ENCODE data around the gene TULP3.

TULP3 gene

GRCh38 chr12:2890388-2891239 is at the start of gene TULP3:
Gene TULP3, plus strand, starts transcription at chr12:2890891. Its CDS starts 57 bp downstream, at chr12:2890948.
- no peaks in the 10 kb centered on the region; the same call in 1 of the 2 replicates for H3K4me1 ChIP-seq (ENCODE audit: insufficient read depth, low read length)
- H3K9me3 ChIP-seq (ENCODE audit: insufficient read depth, low read depth, low read length), result no peaks in the 10 kb centered on the region
- H3K27ac ChIP-seq (ENCODE audit: low read length), result peak within 1 kb of the TSS; percentile 88
- peak within 1 kb of the TSS; percentile 94 for H3K9ac ChIP-seq (ENCODE audit: low read depth, low read length)
- peak within 1 kb of the TSS; percentile 86 for H3K4me3 ChIP-seq (ENCODE audit: low read length)
- H3K27me3 ChIP-seq (ENCODE audit: insufficient read depth, low read length), result no peaks in the 10 kb centered on the region
- peaks cover 37% of the 10 kb centered on the region for H3K36me3 ChIP-seq (ENCODE audit: insufficient read depth, low read depth, low read length)

GRCh38 chr12:2841056-2841650 is 49.5 kb upstream of the TULP3 start:
- Histone ChIP-seq H3K9ac (ENCODE audit: low read depth, low read length) (no peak overlapping the region), H3K4me3 (ENCODE audit: low read length) (no peak overlapping the region), H3K36me3 (ENCODE audit: insufficient read depth, low read depth, low read length) (no peaks in the 10 kb centered on the region), H3K27me3 (ENCODE audit: insufficient read depth, low read length) (peaks cover 9% of the 10 kb centered on the region; the same call in 1 of the 2 replicates), H3K9me3 (ENCODE audit: insufficient read depth, low read depth, low read length) (no peaks in the 10 kb centered on the region), H3K27ac (ENCODE audit: low read length) (no peak overlapping the region), H3K4me1 (ENCODE audit: insufficient read depth, low read length) (no peaks in the 10 kb centered on the region)

- H3K27me3 ChIP-seq (ENCODE audit: insufficient read depth, low read length), result peaks cover 13% of the 10 kb centered on the region; the same call in 1 of the 2 replicates
- H3K9me3 ChIP-seq (ENCODE audit: insufficient read depth, low read depth, low read length), result no peaks in the 10 kb centered on the region
- no peak overlapping the region for H3K27ac ChIP-seq (ENCODE audit: low read length)
Measured at GRCh38 chr12:2842948-2843347, 47.7 kb upstream of the TULP3 start.

GRCh38 chr12:2844786-2845185 is 45.9 kb upstream of the TULP3 start:
- peaks cover 6% of the 10 kb centered on the region; the same call in 1 of the 2 replicates for H3K4me1 ChIP-seq (ENCODE audit: insufficient read depth, low read length)
- H3K27ac ChIP-seq (ENCODE audit: low read length), result no peak overlapping the region
- no peak overlapping the region for H3K4me3 ChIP-seq (ENCODE audit: low read length)
- no peaks in the 10 kb centered on the region for H3K36me3 ChIP-seq (ENCODE audit: insufficient read depth, low read depth, low read length)
- H3K9me3 ChIP-seq (ENCODE audit: insufficient read depth, low read depth, low read length), result no peaks in the 10 kb centered on the region
- H3K27me3 ChIP-seq (ENCODE audit: insufficient read depth, low read length), result peaks cover 13% of the 10 kb centered on the region; the same call in 1 of the 2 replicates
- no peak overlapping the region for H3K9ac ChIP-seq (ENCODE audit: low read depth, low read length)

More at GRCh38 chr12:2842948-2843347, 47.7 kb upstream of the TULP3 start:
- Histone ChIP-seq H3K9ac (ENCODE audit: low read depth, low read length) (no peak overlapping the region), H3K36me3 (ENCODE audit: insufficient read depth, low read depth, low read length) (no peaks in the 10 kb centered on the region), H3K4me3 (ENCODE audit: low read length) (no peak overlapping the region), H3K4me1 (ENCODE audit: insufficient read depth, low read length) (peaks cover 6% of the 10 kb centered on the region; the same call in 1 of the 2 replicates)

- H3K9ac ChIP-seq (ENCODE audit: low read depth, low read length), result no peak overlapping the region
- peaks cover 13% of the 10 kb centered on the region; the same call in 1 of the 2 replicates for H3K27me3 ChIP-seq (ENCODE audit: insufficient read depth, low read length)
- H3K4me1 ChIP-seq (ENCODE audit: insufficient read depth, low read length), result peaks cover 6% of the 10 kb centered on the region; the same call in 1 of the 2 replicates
- no peaks in the 10 kb centered on the region for H3K9me3 ChIP-seq (ENCODE audit: insufficient read depth, low read depth, low read length)
- H3K4me3 ChIP-seq (ENCODE audit: low read length), result no peak overlapping the region
- H3K36me3 ChIP-seq (ENCODE audit: insufficient read depth, low read depth, low read length), result no peaks in the 10 kb centered on the region
- H3K27ac ChIP-seq (ENCODE audit: low read length), result no peak overlapping the region
Measured at GRCh38 chr12:2845280-2845679, 45.4 kb upstream of the TULP3 start.

GRCh38 chr12:2851931-2852330 is 38.8 kb upstream of the TULP3 start:
- no peak overlapping the region for H3K4me3 ChIP-seq (ENCODE audit: low read length)
- H3K36me3 ChIP-seq (ENCODE audit: insufficient read depth, low read depth, low read length), result no peaks in the 10 kb centered on the region
- H3K9me3 ChIP-seq (ENCODE audit: insufficient read depth, low read depth, low read length), result no peaks in the 10 kb centered on the region

GRCh38 chr12:2853626-2854025 is 37.1 kb upstream of the TULP3 start:
- H3K36me3 ChIP-seq (ENCODE audit: insufficient read depth, low read depth, low read length), result peaks cover 12% of the 10 kb centered on the region
- no peaks in the 10 kb centered on the region for H3K9me3 ChIP-seq (ENCODE audit: insufficient read depth, low read depth, low read length)
- H3K4me3 ChIP-seq (ENCODE audit: low read length), result no peak overlapping the region
- H3K27ac ChIP-seq (ENCODE audit: low read length), result no peak overlapping the region
- H3K4me1 ChIP-seq (ENCODE audit: insufficient read depth, low read length), result no peaks in the 10 kb centered on the region
- H3K9ac ChIP-seq (ENCODE audit: low read depth, low read length), result no peak overlapping the region
- 0 out of 2 replicates have a peak, but pooled peaks cover 6% of the 10 kb centered on the region for H3K27me3 ChIP-seq (ENCODE audit: insufficient read depth, low read length)

More at GRCh38 chr12:2851931-2852330, 38.8 kb upstream of the TULP3 start:
- H3K9ac ChIP-seq (ENCODE audit: low read depth, low read length), result no peak overlapping the region
- no peaks in the 10 kb centered on the region for H3K4me1 ChIP-seq (ENCODE audit: insufficient read depth, low read length)
- H3K27ac ChIP-seq (ENCODE audit: low read length), result no peak overlapping the region
- H3K27me3 ChIP-seq (ENCODE audit: insufficient read depth, low read length), result peaks cover 6% of the 10 kb centered on the region; the same call in 1 of the 2 replicates

GRCh38 chr12:2854669-2855453 is 35.8 kb upstream of the TULP3 start:
- H3K4me1 ChIP-seq (ENCODE audit: insufficient read depth, low read length), result no peaks in the 10 kb centered on the region
- peaks cover 24% of the 10 kb centered on the region for H3K36me3 ChIP-seq (ENCODE audit: insufficient read depth, low read depth, low read length)
- H3K27ac ChIP-seq (ENCODE audit: low read length), result no peak overlapping the region
- H3K27me3 ChIP-seq (ENCODE audit: insufficient read depth, low read length), result 0 out of 2 replicates have a peak, but pooled peaks cover 6% of the 10 kb centered on the region
- H3K9me3 ChIP-seq (ENCODE audit: insufficient read depth, low read depth, low read length), result no peaks in the 10 kb centered on the region
- H3K4me3 ChIP-seq (ENCODE audit: low read length), result no peak overlapping the region
- H3K9ac ChIP-seq (ENCODE audit: low read depth, low read length), result no peak overlapping the region

- no peaks in the 10 kb centered on the region for H3K9me3 ChIP-seq (ENCODE audit: insufficient read depth, low read depth, low read length)
- H3K4me1 ChIP-seq (ENCODE audit: insufficient read depth, low read length), result no peaks in the 10 kb centered on the region
- H3K9ac ChIP-seq (ENCODE audit: low read depth, low read length), result no peak overlapping the region
- peaks cover 31% of the 10 kb centered on the region for H3K36me3 ChIP-seq (ENCODE audit: insufficient read depth, low read depth, low read length)
- 0 out of 2 replicates have a peak, but pooled peaks cover 6% of the 10 kb centered on the region for H3K27me3 ChIP-seq (ENCODE audit: insufficient read depth, low read length)
- H3K4me3 ChIP-seq (ENCODE audit: low read length), result no peak overlapping the region
- no peak overlapping the region for H3K27ac ChIP-seq (ENCODE audit: low read length)
Measured at GRCh38 chr12:2855546-2855945, 35.1 kb upstream of the TULP3 start.

GRCh38 chr12:2856051-2856450 is 34.6 kb upstream of the TULP3 start:
- Histone ChIP-seq H3K27ac (ENCODE audit: low read length) (no peak overlapping the region), H3K9me3 (ENCODE audit: insufficient read depth, low read depth, low read length) (no peaks in the 10 kb centered on the region), H3K27me3 (ENCODE audit: insufficient read depth, low read length) (0 out of 2 replicates have a peak, but pooled peaks cover 6% of the 10 kb centered on the region), H3K4me1 (ENCODE audit: insufficient read depth, low read length) (no peaks in the 10 kb centered on the region), H3K9ac (ENCODE audit: low read depth, low read length) (no peak overlapping the region), H3K36me3 (ENCODE audit: insufficient read depth, low read depth, low read length) (peaks cover 32% of the 10 kb centered on the region), H3K4me3 (ENCODE audit: low read length) (no peak overlapping the region)

GRCh38 chr12:2857021-2857431 is 33.7 kb upstream of the TULP3 start, which contains the start of gene TEX52:
Gene TEX52, minus strand, starts transcription at chr12:2857039. Its CDS starts 13 bp downstream, at chr12:2857026.
- Histone ChIP-seq H3K36me3 (ENCODE audit: insufficient read depth, low read depth, low read length) (peaks cover 41% of the 10 kb centered on the region), H3K9me3 (ENCODE audit: insufficient read depth, low read depth, low read length) (no peaks in the 10 kb centered on the region), H3K9ac (ENCODE audit: low read depth, low read length) (no peak within 1 kb of the TSS), H3K27me3 (ENCODE audit: insufficient read depth, low read length) (0 out of 2 replicates have a peak, but pooled peaks cover 6% of the 10 kb centered on the region), H3K4me1 (ENCODE audit: insufficient read depth, low read length) (no peaks in the 10 kb centered on the region), H3K27ac (ENCODE audit: low read length) (no peak within 1 kb of the TSS), H3K4me3 (ENCODE audit: low read length) (no peak within 1 kb of the TSS)
